Measurements from ENCODE around the gene TMEM132D.

DNA sequence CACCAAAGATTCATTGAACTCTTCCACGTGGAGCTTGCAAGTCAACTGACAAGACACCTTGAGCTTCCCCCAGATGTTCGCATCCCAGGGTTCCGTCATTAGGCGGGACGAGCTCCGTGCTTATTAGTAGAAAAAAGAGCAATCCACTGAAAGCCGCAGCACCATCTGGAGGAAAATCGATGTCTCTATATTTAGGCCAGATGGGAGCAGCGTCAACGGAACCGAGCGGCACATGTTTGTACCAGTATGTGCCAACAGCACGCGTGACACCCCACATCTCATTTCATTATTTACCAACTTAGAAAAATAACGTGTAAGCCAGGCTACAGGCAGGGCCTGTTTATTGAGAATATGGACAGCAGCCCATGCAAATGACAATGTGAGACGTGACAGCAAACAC lies 45.8 kb upstream of the TMEM132D start:
- no peak for TF ChIP-seq POLR2A (IDR thresholded peaks at IDR 0.05)
- TF ChIP-seq, protein P1, sequence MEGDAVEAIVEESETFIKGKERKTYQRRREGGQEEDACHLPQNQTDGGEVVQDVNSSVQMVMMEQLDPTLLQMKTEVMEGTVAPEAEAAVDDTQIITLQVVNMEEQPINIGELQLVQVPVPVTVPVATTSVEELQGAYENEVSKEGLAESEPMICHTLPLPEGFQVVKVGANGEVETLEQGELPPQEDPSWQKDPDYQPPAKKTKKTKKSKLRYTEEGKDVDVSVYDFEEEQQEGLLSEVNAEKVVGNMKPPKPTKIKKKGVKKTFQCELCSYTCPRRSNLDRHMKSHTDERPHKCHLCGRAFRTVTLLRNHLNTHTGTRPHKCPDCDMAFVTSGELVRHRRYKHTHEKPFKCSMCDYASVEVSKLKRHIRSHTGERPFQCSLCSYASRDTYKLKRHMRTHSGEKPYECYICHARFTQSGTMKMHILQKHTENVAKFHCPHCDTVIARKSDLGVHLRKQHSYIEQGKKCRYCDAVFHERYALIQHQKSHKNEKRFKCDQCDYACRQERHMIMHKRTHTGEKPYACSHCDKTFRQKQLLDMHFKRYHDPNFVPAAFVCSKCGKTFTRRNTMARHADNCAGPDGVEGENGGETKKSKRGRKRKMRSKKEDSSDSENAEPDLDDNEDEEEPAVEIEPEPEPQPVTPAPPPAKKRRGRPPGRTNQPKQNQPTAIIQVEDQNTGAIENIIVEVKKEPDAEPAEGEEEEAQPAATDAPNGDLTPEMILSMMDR (IDR thresholded peaks at IDR 0.05), result no peak

Measured in body of pancreas (tissue), 4 donors.